Tibial nerve (tissue), 4 donors: ENCODE measurements around the gene ZNF385C.
"Not testable (repeated sequence)": the region's sequence is repeated elsewhere in the genome, so short reads cannot be mapped to it uniquely, and the experiment has no call there.

Source experiments
- EP300 ChIP-seq, 2 donors: sonication (generic); formaldehyde crosslinking; IDR thresholded peaks; one replicate each; pipeline ENCODE4 v1.6.1; 2017; ENCODE audit warnings: antibody characterized with exemption in 2 of 2, mild to moderate bottlenecking in 1 of 2
- POLR2A ChIP-seq, 2 donors: fragments of 450-650 bp; IDR thresholded peaks; one replicate each; pipeline ENCODE4 v1.6.1; 2017; ENCODE audit warnings: antibody characterized with exemption in 2 of 2, mild to moderate bottlenecking in 2 of 2, moderate library complexity in 2 of 2
- TF ChIP-seq, protein P1 (sequence below), 5 experiments: fragments of 200-600 bp in 3 of 5; fragments of 450-650 bp in 2 of 5; sonication (generic) in 3 of 5; IDR thresholded peaks; one replicate each; pipeline ENCODE4 v1.5.1; 2016 to 2019; ENCODE audit warnings: antibody characterized with exemption in 5 of 5, mild to moderate bottlenecking in 3 of 5, moderate library complexity in 2 of 5

DNA sequence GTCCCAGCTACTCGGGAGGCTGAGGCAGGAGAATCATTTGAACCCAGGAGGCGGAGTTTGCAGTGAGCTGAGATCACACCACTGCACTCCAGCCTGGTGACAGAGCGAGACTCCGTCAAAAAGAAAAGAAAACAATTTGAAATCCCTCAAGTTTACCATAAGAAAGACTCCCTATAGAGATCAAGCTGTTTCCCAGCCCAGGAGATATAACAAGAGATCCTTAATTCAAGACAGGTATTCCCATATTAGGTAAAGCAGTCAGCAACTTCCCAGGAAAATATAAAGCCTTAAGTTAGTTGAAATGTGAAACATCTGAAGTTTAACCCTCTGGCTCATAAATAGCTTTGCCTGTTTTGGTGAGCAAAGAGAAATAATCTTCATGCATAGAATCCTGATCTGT, 85.9 kb downstream of the ZNF385C start:
- TF ChIP-seq EP300, POLR2A (IDR thresholded peaks at IDR 0.05): not testable (repeated sequence)
- TF ChIP-seq, protein P1, sequence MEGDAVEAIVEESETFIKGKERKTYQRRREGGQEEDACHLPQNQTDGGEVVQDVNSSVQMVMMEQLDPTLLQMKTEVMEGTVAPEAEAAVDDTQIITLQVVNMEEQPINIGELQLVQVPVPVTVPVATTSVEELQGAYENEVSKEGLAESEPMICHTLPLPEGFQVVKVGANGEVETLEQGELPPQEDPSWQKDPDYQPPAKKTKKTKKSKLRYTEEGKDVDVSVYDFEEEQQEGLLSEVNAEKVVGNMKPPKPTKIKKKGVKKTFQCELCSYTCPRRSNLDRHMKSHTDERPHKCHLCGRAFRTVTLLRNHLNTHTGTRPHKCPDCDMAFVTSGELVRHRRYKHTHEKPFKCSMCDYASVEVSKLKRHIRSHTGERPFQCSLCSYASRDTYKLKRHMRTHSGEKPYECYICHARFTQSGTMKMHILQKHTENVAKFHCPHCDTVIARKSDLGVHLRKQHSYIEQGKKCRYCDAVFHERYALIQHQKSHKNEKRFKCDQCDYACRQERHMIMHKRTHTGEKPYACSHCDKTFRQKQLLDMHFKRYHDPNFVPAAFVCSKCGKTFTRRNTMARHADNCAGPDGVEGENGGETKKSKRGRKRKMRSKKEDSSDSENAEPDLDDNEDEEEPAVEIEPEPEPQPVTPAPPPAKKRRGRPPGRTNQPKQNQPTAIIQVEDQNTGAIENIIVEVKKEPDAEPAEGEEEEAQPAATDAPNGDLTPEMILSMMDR (IDR thresholded peaks at IDR 0.05) = not testable (repeated sequence)
